HepG2 (cell line): ENCODE data around the gene KRT10. TPM values are rescaled to one million over a fixed set of nuclear protein-coding genes. Genes with fewer than 3 reads are reported as not detected.

Experiments used
- CBX2 ChIP-seq, 2 experiments: fragments of 200-600 bp in 1 of 2; sonication (generic); formaldehyde crosslinking in 1 of 2; IDR thresholded peaks; 2 replicates each; pipeline versions ENCODE4 v1.7.0 to v1.8.1; 2018 to 2022; ENCODE audit warnings: low read depth in 2 of 2, low read length in 1 of 2, mild to moderate bottlenecking in 1 of 2, missing genetic modification reagents in 1 of 2
- ELF1 ChIP-seq: sonication (generic); formaldehyde crosslinking; IDR thresholded peaks from 2 replicates; pipeline ENCODE4 v1.4.0; 2020; ENCODE audit warnings: missing genetic modification reagents
- ELF3 ChIP-seq: IDR thresholded peaks from 2 replicates; pipeline ENCODE4 v1.6.1; 2016; ENCODE audit warnings: missing genetic modification reagents, missing compliant biosample characterization
- FOXC1 ChIP-seq: sonication (generic); formaldehyde crosslinking; IDR thresholded peaks from 2 replicates; pipeline ENCODE4 v1.8.0; 2022; ENCODE audit warnings: mild to moderate bottlenecking, missing genetic modification reagents, borderline replicate concordance
- FOXP4 ChIP-seq: sonication (generic); formaldehyde crosslinking; IDR thresholded peaks from 2 replicates; pipeline ENCODE4 v1.4.0; 2020; ENCODE audit warnings: missing genetic modification reagents
- HNF4G ChIP-seq, 2 experiments: sonication (generic) in 1 of 2; formaldehyde crosslinking in 1 of 2; IDR thresholded peaks; 2 replicates each; pipeline versions ENCODE4 v1.4.0 to v1.6.1; 2011 to 2020; ENCODE audit warnings: borderline replicate concordance in 2 of 2, low read depth in 2 of 2, mild to moderate bottlenecking in 2 of 2, low read length in 1 of 2, missing genetic modification reagents in 1 of 2, moderate library complexity in 1 of 2
- IRF2 ChIP-seq: IDR thresholded peaks from 2 replicates; pipeline ENCODE4 v1.6.1; 2018; ENCODE audit warnings: missing genetic modification reagents, missing compliant biosample characterization
- MXD1 ChIP-seq: sonication (generic); formaldehyde crosslinking; IDR thresholded peaks from 2 replicates; pipeline ENCODE4 v1.4.0; 2020; ENCODE audit warnings: mild to moderate bottlenecking, missing genetic modification reagents
- SMAD3 ChIP-seq: sonication (generic); formaldehyde crosslinking; IDR thresholded peaks from 2 replicates; pipeline ENCODE4 v1.4.0; 2020; ENCODE audit warnings: missing genetic modification reagents
- SP140L ChIP-seq: sonication (generic); formaldehyde crosslinking; IDR thresholded peaks from 2 replicates; pipeline ENCODE4 v1.4.0; 2020; ENCODE audit warnings: missing genetic modification reagents, borderline replicate concordance
- SRF ChIP-seq: IDR thresholded peaks from 2 replicates; pipeline ENCODE4 v1.6.1; 2011; ENCODE audit warnings: mild to moderate bottlenecking, low read depth, low read length, moderate library complexity
- TFE3 ChIP-seq: IDR thresholded peaks from 2 replicates; pipeline ENCODE4 v1.6.1; 2016
- ZBTB26 ChIP-seq: IDR thresholded peaks from 2 replicates; pipeline ENCODE4 v1.6.1; 2016; ENCODE audit warnings: missing compliant biosample characterization, missing genetic modification reagents, borderline replicate concordance
- ZBTB42 ChIP-seq: sonication (generic); formaldehyde crosslinking; IDR thresholded peaks from 2 replicates; pipeline ENCODE4 v1.5.0; 2020; ENCODE audit warnings: mild to moderate bottlenecking, missing genetic modification reagents
- ZBTB8A ChIP-seq: sonication (generic); formaldehyde crosslinking; IDR thresholded peaks from 2 replicates; pipeline ENCODE4 v1.4.0; 2020; ENCODE audit warnings: mild to moderate bottlenecking, low read depth, missing genetic modification reagents, borderline replicate concordance
- ZFP41 ChIP-seq: sonication (generic); formaldehyde crosslinking; IDR thresholded peaks from 2 replicates; pipeline ENCODE4 v1.4.0; 2020; ENCODE audit warnings: mild to moderate bottlenecking, missing genetic modification reagents, borderline replicate concordance
- ZFX ChIP-seq: sonication (generic); formaldehyde crosslinking; IDR thresholded peaks from 2 replicates; pipeline ENCODE4 v1.4.0; 2020; ENCODE audit warnings: mild to moderate bottlenecking, low read depth, missing genetic modification reagents, moderate library complexity
- ZNF274 ChIP-seq: sonication (generic); formaldehyde crosslinking; IDR thresholded peaks from 2 replicates; pipeline ENCODE4 v1.5.1; 2020; ENCODE audit warnings: mild to moderate bottlenecking, missing genetic modification reagents
- ZNF574 ChIP-seq: sonication (generic); formaldehyde crosslinking; IDR thresholded peaks from 2 replicates; pipeline ENCODE4 v1.4.0; 2020; ENCODE audit warnings: missing genetic modification reagents
- polyA plus RNA-seq, 8 experiments: library from polyadenylated mRNA; depleted of rRNA in 3 of 8; stranded (reverse) in 7 of 8; unstranded in 1 of 8; fragments of >200 nt; fragmentation: Illumina TruSeq in 4 of 8; extraction: Trizol in 4 of 8; gene quantifications; 2 replicates each; pipeline versions ENCODE4 v1.2.1 to v1.2.3, GENCODE V29; 2011 to 2016; ENCODE audit warnings: low read depth in 4 of 8, missing spikeins in 1 of 8, mixed read lengths in 1 of 8; ENCODE audit not compliant: insufficient read depth in 1 of 8
- total RNA-seq, 5 experiments: library from RNA; depleted of rRNA; stranded (reverse); fragments of >200 nt; fragmentation: Illumina TruSeq; extraction: Trizol; gene quantifications; 2 replicates each; pipeline ENCODE4 v1.2.3, GENCODE V29; 2016; ENCODE audit warnings: low read depth in 1 of 5

The KRT10 gene
- total and polyA plus RNA-seq, 2 of the 13 experiments (the other 11 are each of a cell fraction or from before 2014, with no cell fraction given): 25.1 to 27.5 TPM

GRCh38 chr17:40803617-40804082, 18.8 kb downstream of the KRT10 start (continued):
- TF ChIP-seq ZFX (CRISPR knock-in tag) (0 out of 2 replicates have a peak, but pooled peaks have one; percentile 19), SRF (no peak), HNF4G (IDR thresholded peaks at IDR 0.05; ENCODE audit: borderline replicate concordance, low read depth, low read length) (no peak), HNF4G (CRISPR knock-in tag; IDR thresholded peaks at IDR 0.05; ENCODE audit: borderline replicate concordance, low read depth) (no peak), ZFP41 (CRISPR knock-in tag) (no peak), SP140L (no peak), ZNF274 (CRISPR knock-in tag) (0 out of 2 replicates have a peak, but pooled peaks have one; percentile 38), ZNF574 (CRISPR knock-in tag) (peak; percentile 53), CBX2 (IDR thresholded peaks at IDR 0.05; ENCODE audit: low read depth, low read length) (no peak), CBX2 (CRISPR knock-in tag; IDR thresholded peaks at IDR 0.05; ENCODE audit: low read depth) (no peak), ZBTB26 (CRISPR knock-in tag) (peak; percentile 52; the same call in 1 of the 2 replicates), ELF3 (CRISPR knock-in tag) (0 out of 2 replicates have a peak, but pooled peaks have one; percentile 61), SMAD3 (0 out of 2 replicates have a peak, but pooled peaks have one; percentile 46), TFE3 (CRISPR knock-in tag) (0 out of 2 replicates have a peak, but pooled peaks have one; percentile 17), IRF2 (peak; percentile 59; the same call in 1 of the 2 replicates), FOXC1 (CRISPR knock-in tag) (no peak), ELF1 (CRISPR knock-in tag) (peak; percentile 37; the same call in 1 of the 2 replicates), ZBTB8A (CRISPR knock-in tag) (no peak), FOXP4 (no peak), ZBTB42 (no peak), MXD1 (CRISPR knock-in tag) (no peak)
